ENCODE results near the gene TANC1.

DNA sequence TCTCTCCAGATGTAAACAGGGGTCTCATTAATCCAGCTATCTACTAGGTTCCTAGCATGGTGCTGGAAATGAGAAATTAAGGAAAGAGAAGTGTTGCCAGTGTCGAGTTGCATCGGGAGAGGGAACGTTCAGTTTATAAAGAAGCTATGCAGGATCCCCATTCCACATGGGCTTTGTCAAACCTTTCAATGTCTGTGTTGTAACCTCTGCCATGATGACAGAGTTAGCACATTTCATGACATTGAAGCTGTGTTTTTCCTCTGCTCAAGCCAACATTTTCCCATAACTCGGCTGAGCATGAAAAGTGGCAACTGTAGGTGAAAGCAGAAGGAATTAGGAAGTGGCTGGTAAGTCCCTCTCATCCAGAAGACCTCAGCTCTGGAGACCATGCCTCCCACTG is 184.6 kb downstream of the TANC1 start:
- TF ChIP-seq, protein P1, sequence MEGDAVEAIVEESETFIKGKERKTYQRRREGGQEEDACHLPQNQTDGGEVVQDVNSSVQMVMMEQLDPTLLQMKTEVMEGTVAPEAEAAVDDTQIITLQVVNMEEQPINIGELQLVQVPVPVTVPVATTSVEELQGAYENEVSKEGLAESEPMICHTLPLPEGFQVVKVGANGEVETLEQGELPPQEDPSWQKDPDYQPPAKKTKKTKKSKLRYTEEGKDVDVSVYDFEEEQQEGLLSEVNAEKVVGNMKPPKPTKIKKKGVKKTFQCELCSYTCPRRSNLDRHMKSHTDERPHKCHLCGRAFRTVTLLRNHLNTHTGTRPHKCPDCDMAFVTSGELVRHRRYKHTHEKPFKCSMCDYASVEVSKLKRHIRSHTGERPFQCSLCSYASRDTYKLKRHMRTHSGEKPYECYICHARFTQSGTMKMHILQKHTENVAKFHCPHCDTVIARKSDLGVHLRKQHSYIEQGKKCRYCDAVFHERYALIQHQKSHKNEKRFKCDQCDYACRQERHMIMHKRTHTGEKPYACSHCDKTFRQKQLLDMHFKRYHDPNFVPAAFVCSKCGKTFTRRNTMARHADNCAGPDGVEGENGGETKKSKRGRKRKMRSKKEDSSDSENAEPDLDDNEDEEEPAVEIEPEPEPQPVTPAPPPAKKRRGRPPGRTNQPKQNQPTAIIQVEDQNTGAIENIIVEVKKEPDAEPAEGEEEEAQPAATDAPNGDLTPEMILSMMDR (conservative IDR thresholded peaks at IDR 0.05; ENCODE audit: low read length): no peak
- no peak for TF ChIP-seq EZH2phosphoT487 (IDR thresholded peaks at IDR 0.05; ENCODE audit: borderline replicate concordance)
